Right atrium auricular region (tissue), 2 donors: Measurements from ENCODE around the gene RSPO3. TPM values are rescaled to one million over a fixed set of nuclear protein-coding genes. Genes with fewer than 3 reads are reported as not detected.

ENCODE experiments used
- DNase-seq: peaks from one replicate; pipeline ENCODE4 v3.0.0-alpha.2; 2019; ENCODE audit warnings: low spot score
- H3K27ac ChIP-seq, 2 donors: fragments of 200-600 bp; sonication (generic); 1 replicate in 1 of 2; 2 replicates in 1 of 2; pipeline ENCODE4 v1.5.1; 2016 to 2019
- H3K27me3 ChIP-seq, 2 donors: fragments of 200-600 bp; sonication (generic); one replicate each; pipeline versions ENCODE4 v1.5.1 to v1.6.0; 2017 to 2019
- H3K36me3 ChIP-seq: fragments of 200-600 bp; sonication (generic); one replicate; pipeline ENCODE4 v1.5.1; 2016
- H3K4me1 ChIP-seq, 2 donors: fragments of 200-600 bp; sonication (generic); one replicate each; pipeline versions ENCODE4 v1.5.1 to v1.6.0; 2017 to 2019
- H3K4me3 ChIP-seq, 2 donors: fragments of 200-600 bp; sonication (generic); 1 replicate in 1 of 2; 2 replicates in 1 of 2; pipeline ENCODE4 v1.5.1; 2017 to 2019; ENCODE audit warnings: mild to moderate bottlenecking in 1 of 2, moderate library complexity in 1 of 2
- H3K9me3 ChIP-seq, 2 donors: fragments of 200-600 bp; sonication (generic); one replicate each; pipeline ENCODE4 v1.5.1; 2019
- total RNA-seq, 2 donors: library from RNA; depleted of rRNA; stranded (reverse); fragments of >200 nt; gene quantifications; one replicate each; pipeline ENCODE4 v1.1.0, GENCODE V29; 2016
- TF ChIP-seq, protein P1 (sequence below), 2 donors: fragments of 200-600 bp; sonication (generic); IDR thresholded peaks; one replicate each; pipeline ENCODE4 v1.5.1; 2019; ENCODE audit warnings: antibody characterized with exemption in 2 of 2

Gene RSPO3
- total RNA-seq, 2 donors from 2014 or later: 0.75 TPM; not detected in 1

DNA sequence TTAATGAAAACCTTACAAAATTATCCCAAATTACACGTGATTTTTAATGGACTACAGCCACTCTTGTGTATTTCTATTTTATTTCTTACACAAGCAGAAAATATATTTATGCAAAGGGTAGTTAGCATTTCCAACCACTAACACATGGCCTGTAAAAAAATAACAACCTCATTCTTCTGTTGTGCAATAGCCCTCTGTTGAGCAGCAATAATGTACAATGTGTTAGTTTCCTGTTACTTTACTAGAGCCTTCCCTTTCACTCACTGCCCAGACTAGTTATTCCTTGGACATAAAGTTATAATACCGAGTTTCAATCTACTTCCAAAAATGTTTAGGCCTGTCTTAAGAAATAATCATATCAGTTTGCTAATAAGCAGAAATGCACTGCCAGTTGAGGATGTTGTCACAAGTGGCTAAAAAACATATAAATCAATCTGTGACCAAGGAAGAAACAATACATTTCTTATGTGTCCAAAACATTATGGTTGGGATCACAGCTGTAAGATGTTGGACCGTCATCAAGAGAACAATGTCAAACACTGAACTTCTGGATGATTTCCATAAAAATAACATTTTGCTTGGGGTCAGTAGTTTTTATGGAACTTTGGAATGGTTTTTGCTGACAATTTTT lies 74.6 kb downstream of the RSPO3 start:
- no peak for DNase-seq
- Histone ChIP-seq H3K27ac (peak overlapping the region; percentile 3 to 42), H3K4me1 (no peaks in the 10 kb centered on the region), H3K27me3 (no peaks in the 10 kb centered on the region), H3K9me3 (no peaks in the 10 kb centered on the region), H3K4me3 (no peak overlapping the region), H3K36me3 (no peaks in the 10 kb centered on the region)
- TF ChIP-seq, protein P1, sequence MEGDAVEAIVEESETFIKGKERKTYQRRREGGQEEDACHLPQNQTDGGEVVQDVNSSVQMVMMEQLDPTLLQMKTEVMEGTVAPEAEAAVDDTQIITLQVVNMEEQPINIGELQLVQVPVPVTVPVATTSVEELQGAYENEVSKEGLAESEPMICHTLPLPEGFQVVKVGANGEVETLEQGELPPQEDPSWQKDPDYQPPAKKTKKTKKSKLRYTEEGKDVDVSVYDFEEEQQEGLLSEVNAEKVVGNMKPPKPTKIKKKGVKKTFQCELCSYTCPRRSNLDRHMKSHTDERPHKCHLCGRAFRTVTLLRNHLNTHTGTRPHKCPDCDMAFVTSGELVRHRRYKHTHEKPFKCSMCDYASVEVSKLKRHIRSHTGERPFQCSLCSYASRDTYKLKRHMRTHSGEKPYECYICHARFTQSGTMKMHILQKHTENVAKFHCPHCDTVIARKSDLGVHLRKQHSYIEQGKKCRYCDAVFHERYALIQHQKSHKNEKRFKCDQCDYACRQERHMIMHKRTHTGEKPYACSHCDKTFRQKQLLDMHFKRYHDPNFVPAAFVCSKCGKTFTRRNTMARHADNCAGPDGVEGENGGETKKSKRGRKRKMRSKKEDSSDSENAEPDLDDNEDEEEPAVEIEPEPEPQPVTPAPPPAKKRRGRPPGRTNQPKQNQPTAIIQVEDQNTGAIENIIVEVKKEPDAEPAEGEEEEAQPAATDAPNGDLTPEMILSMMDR (IDR thresholded peaks at IDR 0.05): no peak

DNA sequence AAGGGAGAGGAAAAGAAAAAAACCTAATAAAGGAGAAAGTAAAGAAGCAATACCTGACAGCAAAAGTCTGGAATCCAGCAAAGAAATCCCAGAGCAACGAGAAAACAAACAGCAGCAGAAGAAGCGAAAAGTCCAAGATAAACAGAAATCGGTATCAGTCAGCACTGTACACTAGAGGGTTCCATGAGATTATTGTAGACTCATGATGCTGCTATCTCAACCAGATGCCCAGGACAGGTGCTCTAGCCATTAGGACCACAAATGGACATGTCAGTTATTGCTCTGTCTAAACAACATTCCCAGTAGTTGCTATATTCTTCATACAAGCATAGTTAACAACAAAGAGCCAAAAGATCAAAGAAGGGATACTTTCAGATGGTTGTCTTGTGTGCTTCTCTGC lies 77.4 kb downstream of the RSPO3 start:
- Histone ChIP-seq H3K36me3 (no peaks in the 10 kb centered on the region), H3K27me3 (no peaks in the 10 kb centered on the region), H3K27ac (no peak overlapping the region), H3K9me3 (no peaks in the 10 kb centered on the region), H3K4me3 (no peak overlapping the region), H3K4me1 (no peaks in the 10 kb centered on the region)
- no peak for DNase-seq
- TF ChIP-seq, protein P1 (IDR thresholded peaks at IDR 0.05): no peak

DNA sequence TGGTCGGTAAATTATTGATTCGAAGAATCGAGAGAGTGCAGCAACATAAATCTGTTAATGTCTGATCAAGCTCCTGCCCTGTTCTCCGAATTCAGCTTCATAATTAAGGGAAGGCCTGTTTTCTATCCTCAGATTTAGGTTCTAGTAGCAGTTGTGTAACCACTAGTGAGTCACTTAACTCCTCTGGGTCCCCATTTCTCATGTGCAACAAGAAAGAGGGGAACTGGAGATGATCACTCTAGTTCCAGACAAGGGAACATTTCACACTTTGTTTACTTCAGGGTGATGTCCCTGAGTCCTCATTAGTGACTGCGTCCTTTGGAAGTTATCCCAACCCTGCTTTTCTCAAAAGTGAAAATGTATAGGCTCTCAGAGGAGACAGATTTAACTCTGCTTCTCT lies 80.1 kb downstream of the RSPO3 start:
- no peak for DNase-seq
- H3K4me3 ChIP-seq: no peak overlapping the region
- H3K27ac ChIP-seq: peak overlapping the region in 1 of 2 donors; percentile 47
- H3K4me1 ChIP-seq: no peaks in the 10 kb centered on the region
- TF ChIP-seq, protein P1 (IDR thresholded peaks at IDR 0.05): no peak
- no peaks in the 10 kb centered on the region for H3K36me3 ChIP-seq
- no peaks in the 10 kb centered on the region for H3K9me3 ChIP-seq
- H3K27me3 ChIP-seq: no peaks in the 10 kb centered on the region

DNA sequence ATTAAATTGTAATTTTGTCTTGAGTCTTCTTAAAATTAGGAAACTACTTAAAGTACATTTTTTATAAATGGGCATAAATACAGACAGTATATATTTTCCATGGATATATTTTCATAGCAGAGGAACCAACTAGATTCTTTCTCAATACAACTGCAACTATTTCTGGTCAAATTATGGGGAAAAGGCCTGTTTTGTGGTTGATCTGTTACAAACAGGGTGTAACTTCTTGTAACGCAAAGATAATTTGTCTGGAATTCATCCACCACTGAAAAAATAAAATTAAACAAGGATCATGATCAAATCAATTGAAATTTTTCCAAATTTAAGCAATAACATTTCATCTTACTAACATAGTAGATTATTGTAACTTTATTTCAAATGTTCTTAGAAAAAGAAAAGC lies 81.0 kb downstream of the RSPO3 start:
- TF ChIP-seq, protein P1 (IDR thresholded peaks at IDR 0.05): no peak
- Histone ChIP-seq H3K9me3 (no peaks in the 10 kb centered on the region), H3K4me3 (no peak overlapping the region), H3K4me1 (no peaks in the 10 kb centered on the region), H3K27ac (no peak overlapping the region), H3K27me3 (no peaks in the 10 kb centered on the region), H3K36me3 (no peaks in the 10 kb centered on the region)
- no peak for DNase-seq

DNA sequence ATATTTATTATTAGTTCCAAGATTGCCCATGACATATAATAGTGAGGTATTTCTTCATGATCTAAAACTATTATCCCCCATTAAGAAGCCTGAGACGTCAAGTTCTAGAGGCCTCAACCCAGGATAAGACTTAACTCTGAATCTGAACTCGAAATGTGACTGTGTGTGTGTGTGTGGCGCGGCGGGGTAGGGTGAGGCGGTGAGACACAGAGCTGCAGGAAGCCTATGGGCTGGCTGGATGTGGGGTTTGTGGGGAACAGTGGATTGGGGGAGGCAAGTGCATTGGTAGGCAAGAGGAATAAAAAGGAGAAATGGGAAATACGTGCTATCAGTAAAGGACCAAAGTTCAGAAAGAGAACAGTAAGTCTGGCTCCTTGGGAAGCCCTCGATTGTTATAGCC lies 81.6 kb downstream of the RSPO3 start:
- Histone ChIP-seq H3K4me1 (no peaks in the 10 kb centered on the region), H3K4me3 (no peak overlapping the region), H3K36me3 (no peaks in the 10 kb centered on the region), H3K9me3 (no peaks in the 10 kb centered on the region), H3K27me3 (no peaks in the 10 kb centered on the region), H3K27ac (no peak overlapping the region)
- TF ChIP-seq, protein P1 (IDR thresholded peaks at IDR 0.05): no peak
- DNase-seq: no peak

DNA sequence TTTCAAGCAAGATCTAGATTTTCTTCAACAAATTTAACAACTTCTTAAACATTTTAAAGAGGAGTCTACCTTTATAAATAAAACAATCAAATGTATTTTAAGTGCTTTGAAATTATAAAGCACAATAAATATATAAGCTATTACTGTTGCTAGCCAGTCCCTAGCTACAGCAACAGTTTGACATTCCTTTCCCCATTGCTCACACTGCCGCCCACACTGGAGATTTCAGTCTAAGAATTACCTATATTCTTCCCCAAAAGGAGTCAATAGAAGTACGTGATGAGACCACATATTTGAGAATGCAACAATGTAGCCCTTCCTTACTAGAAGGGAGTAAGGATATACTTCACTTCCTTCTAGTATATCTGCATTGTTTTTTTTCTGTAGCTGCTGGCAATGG lies 82.8 kb downstream of the RSPO3 start:
- no peak overlapping the region for H3K27ac ChIP-seq
- H3K9me3 ChIP-seq: no peaks in the 10 kb centered on the region
- TF ChIP-seq, protein P1 (IDR thresholded peaks at IDR 0.05): no peak
- no peaks in the 10 kb centered on the region for H3K4me1 ChIP-seq
- no peak overlapping the region for H3K4me3 ChIP-seq
- no peaks in the 10 kb centered on the region for H3K27me3 ChIP-seq
- H3K36me3 ChIP-seq: no peaks in the 10 kb centered on the region
- no peak for DNase-seq
